Stimulated activated CD4-positive, alpha-beta T cell treated with anti-CD3 and anti-CD28 coated beads, TNF-alpha, amount 100 ng/mL, for 48 hours (primary cell): ENCODE results near the gene CRELD1.
A peak's percentile ranks its signal among the peaks of the same experiment; 100 is the strongest.
"Not testable (repeated sequence)": the region's sequence is repeated elsewhere in the genome, so short reads cannot be mapped to it uniquely, and the experiment has no call there.

Experiments
- DNase-seq, 3 donors: peaks; one replicate each; pipeline ENCODE4 v3.0.0-alpha.2; 2020; ENCODE audit warnings: low read depth in 3 of 3

CRELD1 gene, protein sequence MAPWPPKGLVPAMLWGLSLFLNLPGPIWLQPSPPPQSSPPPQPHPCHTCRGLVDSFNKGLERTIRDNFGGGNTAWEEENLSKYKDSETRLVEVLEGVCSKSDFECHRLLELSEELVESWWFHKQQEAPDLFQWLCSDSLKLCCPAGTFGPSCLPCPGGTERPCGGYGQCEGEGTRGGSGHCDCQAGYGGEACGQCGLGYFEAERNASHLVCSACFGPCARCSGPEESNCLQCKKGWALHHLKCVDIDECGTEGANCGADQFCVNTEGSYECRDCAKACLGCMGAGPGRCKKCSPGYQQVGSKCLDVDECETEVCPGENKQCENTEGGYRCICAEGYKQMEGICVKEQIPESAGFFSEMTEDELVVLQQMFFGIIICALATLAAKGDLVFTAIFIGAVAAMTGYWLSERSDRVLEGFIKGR

GRCh38 chr3:9933561-9934234, at the start of gene CRELD1:
TSS of gene CRELD1 (plus strand) at chr3:9933834. CDS start at chr3:9934439, 605 bp downstream.
- DNase-seq = peak; percentile 93 to 96 (median 93)

DNA sequence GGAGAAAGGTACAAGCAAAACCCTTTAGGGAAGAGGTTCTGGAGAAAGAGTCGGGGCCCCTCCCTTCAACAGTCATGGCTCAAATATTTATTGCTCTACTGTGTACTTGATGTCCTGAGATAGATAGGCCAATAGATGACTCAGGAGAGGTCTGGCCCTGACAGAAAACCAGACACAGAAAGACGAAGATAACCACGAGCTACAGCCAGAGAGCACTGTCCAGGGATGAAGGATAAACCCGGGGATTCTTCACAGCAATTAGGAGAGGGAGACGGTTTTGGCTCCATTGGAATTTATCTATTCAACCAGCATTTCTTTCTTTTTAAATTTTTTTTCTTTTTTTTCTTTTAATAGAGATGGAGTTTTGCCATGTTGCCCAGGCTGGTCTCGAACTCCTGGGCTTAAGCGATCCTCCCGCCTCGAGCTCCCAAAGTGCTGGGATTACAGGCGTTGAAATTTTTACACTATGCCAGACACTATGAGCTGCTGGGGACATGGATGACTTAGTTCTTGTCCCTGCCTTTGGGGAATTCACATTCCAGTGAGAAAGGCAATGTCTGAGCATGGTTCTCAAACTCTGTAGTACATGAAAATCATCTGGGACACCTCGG, 49.0 kb upstream of the CRELD1 start:
- no peak for DNase-seq

- DNase-seq = no peak
These were observed 47.3 kb upstream of the CRELD1 start for GRCh38 chr3:9886328-9886727.

DNA sequence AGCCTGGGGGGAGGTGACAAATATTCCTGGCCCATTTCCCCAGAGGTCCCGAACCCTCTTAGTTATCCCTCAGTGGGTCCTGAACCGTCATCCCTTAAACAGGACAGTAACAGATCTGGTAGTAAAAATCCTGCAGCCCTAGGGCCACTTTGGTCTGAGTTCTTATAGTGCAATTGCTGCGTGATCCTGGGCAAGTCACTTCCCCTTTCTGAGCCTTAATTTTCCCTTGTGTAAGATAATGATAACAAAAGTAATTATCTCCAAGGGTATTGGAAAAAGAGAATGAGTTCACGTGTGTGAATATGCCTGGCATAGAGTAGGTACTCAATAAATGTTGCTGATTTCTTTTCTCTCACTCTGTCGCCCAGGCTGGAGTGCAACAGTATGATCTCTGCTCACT, 46.2 kb upstream of the CRELD1 start:
- no peak for DNase-seq

- DNase-seq = no peak
These were observed 45.1 kb upstream of the CRELD1 start for GRCh38 chr3:9888540-9888939.

DNA sequence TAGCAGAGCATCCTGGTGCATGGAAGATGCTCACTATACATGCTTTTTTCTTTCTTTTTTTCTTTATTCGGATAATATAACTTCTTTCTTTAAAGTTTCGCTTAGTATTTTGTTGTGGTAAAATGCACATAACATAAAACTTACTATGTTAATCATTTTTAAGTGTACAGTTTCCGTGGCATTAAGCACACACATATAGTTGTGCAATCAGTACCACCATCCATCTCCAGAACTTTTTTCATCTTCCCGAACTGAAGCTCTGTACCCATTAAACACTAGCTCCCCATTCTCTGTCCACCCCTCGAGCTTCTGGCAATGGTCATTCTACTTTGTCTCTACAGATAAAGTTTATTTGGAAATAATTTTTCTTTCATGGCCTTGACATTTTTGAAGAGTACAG, 44.2 kb upstream of the CRELD1 start:
- no peak for DNase-seq

DNA sequence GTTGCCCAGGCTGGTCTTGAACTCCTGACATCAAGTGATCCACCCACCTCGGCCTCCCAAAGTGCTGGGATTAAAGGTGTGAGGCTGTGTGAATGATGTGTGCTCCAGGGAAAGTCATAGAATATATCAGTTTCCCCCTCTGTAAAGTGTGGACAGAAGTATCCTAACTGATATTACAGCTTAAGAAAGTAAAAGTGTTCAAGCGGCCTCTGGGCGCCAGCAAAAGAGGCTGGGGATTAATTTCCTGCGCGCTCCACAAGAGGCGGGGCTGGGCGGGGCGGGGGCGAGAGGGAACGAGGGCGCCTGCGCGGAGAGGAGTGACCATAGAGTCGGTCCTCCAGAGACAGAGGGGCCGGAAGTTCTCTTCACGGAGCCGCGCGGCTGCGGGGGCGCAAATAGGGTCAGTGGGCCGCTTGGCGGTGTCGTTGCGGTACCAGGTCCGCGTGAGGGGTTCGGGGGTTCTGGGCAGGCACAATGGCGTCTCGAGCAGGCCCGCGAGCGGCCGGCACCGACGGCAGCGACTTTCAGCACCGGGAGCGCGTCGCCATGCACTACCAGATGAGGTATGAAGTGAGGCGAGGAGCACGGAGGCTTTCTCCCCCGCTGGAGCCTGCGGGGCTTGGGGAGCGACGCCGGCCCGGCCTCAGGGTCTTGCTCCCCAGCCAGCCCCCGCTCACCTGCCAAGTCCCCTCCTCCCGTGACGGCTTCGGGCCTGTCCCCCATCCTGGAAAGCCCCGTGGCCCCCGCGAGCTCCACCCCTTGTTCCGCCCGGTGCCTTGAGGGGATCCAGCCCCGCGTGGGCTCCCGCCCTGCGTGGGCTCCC, 43.2 kb upstream of the CRELD1 start, which contains the start of gene JAGN1:
JAGN1 (plus strand) TSS at position 362 of the 823 bp plus-strand sequence; CDS start at position 475, 113 bp downstream.
- DNase-seq = peak; percentile 79 to 85 (median 83)

DNA sequence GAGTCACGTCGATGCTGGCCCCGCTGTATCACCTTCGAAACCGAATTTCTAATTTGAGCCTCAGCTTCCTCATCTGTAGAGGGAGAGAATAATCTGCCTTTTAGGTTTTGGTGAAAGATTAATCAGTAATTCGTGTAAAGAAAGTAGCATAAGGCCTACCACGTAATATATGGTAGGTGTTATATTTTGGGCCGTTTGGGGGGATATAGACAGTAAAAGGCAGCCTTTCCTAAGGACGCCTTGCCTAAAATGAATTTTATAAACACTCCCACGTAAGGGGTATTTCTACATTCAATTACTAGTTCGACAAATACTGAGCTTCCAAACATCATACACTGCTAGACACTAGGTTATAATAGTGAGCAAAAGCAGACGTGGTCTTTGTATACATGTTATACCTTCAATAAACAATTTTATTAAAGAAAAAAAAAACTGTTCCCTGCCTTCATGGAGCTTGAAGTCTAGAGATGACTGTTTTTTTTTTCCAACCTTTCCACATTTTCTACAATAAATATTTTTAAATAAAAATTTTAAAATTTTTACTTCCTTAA, 42.5 kb upstream of the CRELD1 start:
- no peak for DNase-seq

DNA sequence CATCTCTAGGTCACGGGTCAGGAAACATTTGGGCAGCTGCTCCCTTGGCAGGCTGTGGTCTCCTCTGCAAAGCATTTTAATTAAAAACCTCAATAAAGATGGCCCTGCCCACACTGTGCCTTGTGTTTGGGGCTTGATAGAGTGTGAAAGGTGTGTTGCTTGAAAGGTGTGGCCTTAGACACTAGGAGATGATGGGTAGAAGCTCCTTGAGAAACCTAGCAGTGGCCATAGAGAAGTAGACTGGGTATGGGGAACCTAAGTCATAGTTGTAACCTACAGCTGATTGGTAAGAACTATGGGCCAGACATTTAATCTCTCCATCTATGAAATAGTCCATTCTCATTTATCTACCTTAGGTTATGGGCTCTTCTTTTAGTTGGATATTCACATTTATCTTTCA, 39.9 kb upstream of the CRELD1 start:
- no peak for DNase-seq

DNA sequence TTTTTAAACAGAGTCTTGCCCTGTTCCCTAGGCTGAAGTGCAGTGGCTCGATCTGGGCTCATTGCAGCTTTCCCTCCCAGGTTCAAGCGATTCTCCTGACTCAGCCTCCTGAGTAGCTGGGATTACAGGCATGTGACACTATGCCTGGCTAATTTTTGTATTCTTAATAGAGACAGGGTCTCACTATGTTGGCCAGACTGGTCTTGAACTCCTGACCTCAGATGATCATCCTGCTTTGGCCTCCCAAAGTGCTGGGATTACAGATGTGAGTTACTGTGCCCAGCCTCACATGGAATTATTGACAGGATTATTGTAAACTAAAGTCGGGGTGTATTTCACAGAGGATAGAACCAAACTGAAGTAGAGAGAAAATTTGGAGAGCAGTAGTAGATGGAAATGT, 37.9 kb upstream of the CRELD1 start:
- DNase-seq = not testable (repeated sequence)

GRCh38 chr3:9896755-9897407, 36.8 kb upstream of the CRELD1 start:
- DNase-seq = not testable (repeated sequence)

GRCh38 chr3:9897408-9898372, 35.9 kb upstream of the CRELD1 start:
- DNase-seq = no peak

DNA sequence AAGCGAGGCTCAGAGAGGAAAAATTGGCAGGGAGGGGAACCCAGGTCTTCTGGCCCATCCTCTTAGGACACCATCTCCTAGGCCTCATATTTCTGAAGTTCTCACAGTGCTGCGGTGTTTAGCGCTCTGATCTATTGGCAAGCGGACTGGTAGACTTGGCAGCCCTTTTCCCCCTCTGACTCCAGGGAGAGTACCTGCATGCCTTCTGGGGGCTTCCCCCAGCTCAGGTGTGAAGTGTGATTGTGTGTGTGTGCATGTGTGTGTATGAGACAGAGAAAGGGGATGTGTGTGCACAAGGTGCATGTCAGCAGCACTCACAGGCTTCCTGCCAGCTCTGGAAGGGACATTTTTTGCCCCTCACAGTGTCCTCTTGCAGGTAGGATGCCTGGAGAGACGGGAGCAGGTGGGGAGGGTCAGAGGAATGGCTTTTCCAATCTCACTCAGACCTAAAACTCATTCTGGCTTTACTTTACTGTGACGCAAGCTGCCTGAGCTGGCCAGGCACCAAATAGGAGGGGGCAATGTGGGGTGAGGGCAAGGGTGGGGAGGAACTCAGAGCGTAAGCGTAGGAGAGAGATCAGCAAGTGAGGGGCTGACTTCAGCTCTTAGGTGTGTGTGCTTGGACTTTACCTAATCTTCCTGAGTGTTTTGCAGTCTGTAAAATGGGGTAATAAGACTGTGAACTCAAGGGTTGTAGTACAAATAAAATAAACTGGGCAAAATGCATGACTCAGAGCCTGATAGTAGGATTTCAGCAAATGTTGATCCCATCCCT, 35.0 kb upstream of the CRELD1 start:
- no peak for DNase-seq

- DNase-seq = no peak
These were observed 34.3 kb upstream of the CRELD1 start for GRCh38 chr3:9899289-9899791.

GRCh38 chr3:9900965-9901415, 32.6 kb upstream of the CRELD1 start:
- DNase-seq = not testable (repeated sequence)

GRCh38 chr3:9901967-9902366, 31.7 kb upstream of the CRELD1 start:
- no peak for DNase-seq

DNA sequence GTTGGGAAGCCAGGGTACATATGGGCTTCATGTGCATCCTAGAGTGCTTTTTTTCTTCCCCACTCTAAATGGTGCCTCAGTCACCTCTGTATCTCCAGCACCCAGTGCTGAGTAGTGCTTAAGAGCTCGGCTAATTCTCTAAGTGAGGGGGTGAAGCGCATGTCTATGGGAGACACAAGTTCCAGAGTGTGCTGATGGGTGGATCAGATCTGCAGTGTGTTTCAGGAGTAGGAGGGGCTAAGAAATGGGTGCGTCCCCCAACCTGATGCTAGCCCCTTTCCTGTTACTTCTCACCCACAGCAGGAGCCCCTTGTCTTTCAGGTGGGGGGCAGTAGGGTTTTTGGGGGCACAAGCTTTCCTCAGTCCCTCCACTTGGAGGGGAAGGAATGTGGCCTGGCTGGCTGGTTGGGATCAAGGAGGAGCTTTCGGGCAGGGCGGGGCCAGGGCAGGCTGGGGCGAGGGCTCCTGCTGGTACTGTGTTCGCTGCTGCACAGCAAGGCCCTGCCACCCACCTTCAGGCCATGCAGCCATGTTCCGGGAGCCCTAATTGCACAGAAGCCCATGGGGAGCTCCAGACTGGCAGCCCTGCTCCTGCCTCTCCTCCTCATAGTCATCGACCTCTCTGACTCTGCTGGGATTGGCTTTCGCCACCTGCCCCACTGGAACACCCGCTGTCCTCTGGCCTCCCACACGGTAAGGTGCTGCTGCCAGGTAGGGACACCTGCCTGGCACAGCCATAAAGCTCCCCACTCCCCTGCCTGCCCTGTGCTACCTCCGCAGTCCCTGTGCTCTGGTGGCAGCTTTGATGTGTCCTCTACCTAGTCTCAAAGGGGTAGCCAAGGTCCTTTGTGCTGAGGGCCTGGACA, 31.0 kb upstream of the CRELD1 start, which contains the start of gene IL17RE:
IL17RE (plus strand) TSS at position 477 of the 866 bp plus-strand sequence; CDS start at position 562, 85 bp downstream.
- no peak for DNase-seq
